Panc1 (cell line): ENCODE data around the gene RRM1.
"Not testable (repeated sequence)": the region's sequence is repeated elsewhere in the genome, so short reads cannot be mapped to it uniquely, and the experiment has no call there.

Experiments used
- REST ChIP-seq, 2 experiments: IDR thresholded peaks; 2 replicates each; pipeline ENCODE4 v1.6.1; 2011 to 2012; ENCODE audit warnings: low read depth in 2 of 2, control low read depth in 1 of 2, low read length in 1 of 2, mild to moderate bottlenecking in 1 of 2, moderate library complexity in 1 of 2; ENCODE audit not compliant: insufficient read depth in 1 of 2
- SIN3A ChIP-seq: IDR thresholded peaks from 2 replicates; pipeline ENCODE4 v1.6.1; 2012; ENCODE audit warnings: low read depth, mild to moderate bottlenecking, low read length, moderate library complexity, borderline replicate concordance; ENCODE audit not compliant: insufficient read depth
- TF ChIP-seq, protein P1 (sequence below): fragments of 450-650 bp; IDR thresholded peaks from 2 replicates; pipeline ENCODE4 v1.5.1; 2017; ENCODE audit warnings: mild to moderate bottlenecking

DNA sequence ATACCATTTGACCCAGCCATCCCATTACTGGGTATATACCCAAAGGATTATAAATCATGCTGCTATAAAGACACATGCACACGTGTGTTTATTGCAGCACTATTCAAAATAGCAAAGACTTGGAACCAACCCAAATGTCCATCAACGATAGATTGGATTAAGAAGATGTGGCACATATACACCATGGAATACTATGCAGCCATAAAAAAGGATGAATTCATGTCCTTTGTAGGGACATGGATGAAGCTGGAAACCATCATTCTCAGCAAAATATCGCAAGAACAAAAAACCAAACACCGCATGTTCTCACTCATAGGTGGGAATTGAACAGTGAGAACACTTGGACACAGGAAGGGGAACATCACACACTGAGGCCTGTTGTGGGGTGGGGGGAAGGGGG is 41.4 kb upstream of the RRM1 start:
- TF ChIP-seq, protein P1, sequence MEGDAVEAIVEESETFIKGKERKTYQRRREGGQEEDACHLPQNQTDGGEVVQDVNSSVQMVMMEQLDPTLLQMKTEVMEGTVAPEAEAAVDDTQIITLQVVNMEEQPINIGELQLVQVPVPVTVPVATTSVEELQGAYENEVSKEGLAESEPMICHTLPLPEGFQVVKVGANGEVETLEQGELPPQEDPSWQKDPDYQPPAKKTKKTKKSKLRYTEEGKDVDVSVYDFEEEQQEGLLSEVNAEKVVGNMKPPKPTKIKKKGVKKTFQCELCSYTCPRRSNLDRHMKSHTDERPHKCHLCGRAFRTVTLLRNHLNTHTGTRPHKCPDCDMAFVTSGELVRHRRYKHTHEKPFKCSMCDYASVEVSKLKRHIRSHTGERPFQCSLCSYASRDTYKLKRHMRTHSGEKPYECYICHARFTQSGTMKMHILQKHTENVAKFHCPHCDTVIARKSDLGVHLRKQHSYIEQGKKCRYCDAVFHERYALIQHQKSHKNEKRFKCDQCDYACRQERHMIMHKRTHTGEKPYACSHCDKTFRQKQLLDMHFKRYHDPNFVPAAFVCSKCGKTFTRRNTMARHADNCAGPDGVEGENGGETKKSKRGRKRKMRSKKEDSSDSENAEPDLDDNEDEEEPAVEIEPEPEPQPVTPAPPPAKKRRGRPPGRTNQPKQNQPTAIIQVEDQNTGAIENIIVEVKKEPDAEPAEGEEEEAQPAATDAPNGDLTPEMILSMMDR, result not testable (repeated sequence)
- TF ChIP-seq SIN3A; REST (IDR thresholded peaks at IDR 0.05; ENCODE audit: insufficient read depth in 1 of 2, low read depth in 2 of 2, low read length in 1 of 2): not testable (repeated sequence)
